ENCODE measurements around the gene RUFY2. TPM values are rescaled to one million over a fixed set of nuclear protein-coding genes. Genes with fewer than 3 reads are reported as not detected.

The RUFY2 gene
- total and polyA plus RNA-seq, 4 experiments from 2014 or later: 2.0 to 24.9 (median 15.9) TPM

DNA sequence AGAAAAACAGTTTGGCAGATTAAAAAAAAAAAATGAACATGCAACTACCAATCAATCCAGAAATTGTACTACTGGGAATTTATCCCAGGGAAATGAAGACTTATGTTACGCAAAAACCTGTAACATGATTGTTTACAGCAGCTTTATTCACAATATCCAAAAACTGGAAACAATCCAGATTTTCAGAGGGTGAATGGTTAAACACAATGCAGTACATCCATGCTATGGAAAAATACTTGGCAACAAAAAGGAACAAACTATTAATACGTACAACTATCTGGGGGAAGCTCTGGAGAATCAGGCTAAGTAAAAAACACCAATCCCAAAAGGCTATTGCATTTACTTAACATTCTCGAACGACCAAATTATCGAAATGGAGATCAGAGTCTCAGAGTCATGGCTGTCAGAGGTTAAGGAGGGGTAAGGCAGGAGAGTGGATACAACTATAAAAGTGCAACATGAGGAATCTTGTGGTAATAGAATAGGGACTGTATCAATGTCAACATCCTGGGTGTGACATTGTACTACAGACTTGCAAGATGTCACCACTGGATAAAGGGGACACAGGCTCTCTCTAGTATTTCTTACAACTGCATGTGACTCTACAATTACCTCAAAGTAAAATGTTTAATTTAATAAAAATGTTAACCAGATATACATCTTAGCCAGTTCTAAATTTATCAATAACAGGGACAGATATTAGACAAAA, 21.5 kb upstream of the RUFY2 start:
- Mint-ChIP-seq H3K27me3 (no peaks in the 10 kb centered on the region), H3K4me1 (peaks cover 1 to 4% (median 3%) of the 10 kb centered on the region in 4 donors), H3K9me3 (no peaks in the 10 kb centered on the region), H3K4me3 (no peak overlapping the region), H3K27ac (no peak overlapping the region), H3K36me3 (no peaks in the 10 kb centered on the region)
- no peak for DNase-seq
- ChIA-PET CTCF (ENCODE audit: partially characterized antibody) (interaction anchor here (1.0 to 1.3 kb wide), 2 partner anchors 24 to 25 kb away, joined by 3 read pairs; no protein-coding TSS in a partner anchor), POLR2A (ENCODE audit: partially characterized antibody) (no interaction called here)
- H3K36me3 ChIP-seq (ENCODE audit: insufficient read depth, low read length): no peaks in the 10 kb centered on the region
- H3K4me1 ChIP-seq (ENCODE audit: insufficient read depth, low read length): peaks cover 3% of the 10 kb centered on the region
- no peaks in the 10 kb centered on the region for H3K9me3 ChIP-seq (ENCODE audit: control insufficient read depth in 1 of 2, low read length in 2 of 2)
- H3K27ac ChIP-seq (ENCODE audit: low read depth, low read length): no peak overlapping the region
- no peak overlapping the region for H3K4me3 ChIP-seq (ENCODE audit: low read length in 2 of 2)
- H3K27me3 ChIP-seq (ENCODE audit: insufficient read depth, low read length): no peaks in the 10 kb centered on the region
- intact Hi-C loops (cut with micrococcal nuclease): no loop called here

GRCh38 chr10:68424454-68425014, 17.5 kb upstream of the RUFY2 start:
- DNase-seq: no peak
- Mint-ChIP-seq H3K9me3 (no peaks in the 10 kb centered on the region), H3K4me1 (peaks cover 5 to 10% (median 8%) of the 10 kb centered on the region in 4 donors), H3K36me3 (no peaks in the 10 kb centered on the region), H3K4me3 (no peak overlapping the region), H3K27ac (peak overlapping the region in 1 of 7 donors; percentile 48), H3K27me3 (no peaks in the 10 kb centered on the region)
- POLR2A ChIA-PET (ENCODE audit: partially characterized antibody): no interaction called here
- peaks cover 8% of the 10 kb centered on the region for H3K4me1 ChIP-seq (ENCODE audit: insufficient read depth, low read length)
- intact Hi-C loops (cut with micrococcal nuclease): no loop called here
- no peak overlapping the region for H3K4me3 ChIP-seq (ENCODE audit: low read length in 2 of 2)
- no peaks in the 10 kb centered on the region for H3K9me3 ChIP-seq (ENCODE audit: control insufficient read depth in 1 of 2, low read length in 2 of 2)
- no peaks in the 10 kb centered on the region for H3K36me3 ChIP-seq (ENCODE audit: insufficient read depth, low read length)
- H3K27ac ChIP-seq (ENCODE audit: low read depth, low read length): no peak overlapping the region
- CTCF ChIA-PET (ENCODE audit: partially characterized antibody): no interaction called here
- no peaks in the 10 kb centered on the region for H3K27me3 ChIP-seq (ENCODE audit: insufficient read depth, low read length)

- POLR2A ChIA-PET (ENCODE audit: partially characterized antibody): no interaction called here
Observed at GRCh38 chr10:68423522-68423921, 16.4 kb upstream of the RUFY2 start.

GRCh38 chr10:68419376-68419775, 12.3 kb upstream of the RUFY2 start:
- no peak overlapping the region for H3K27ac ChIP-seq (ENCODE audit: low read depth, low read length)
- no peaks in the 10 kb centered on the region for H3K27me3 ChIP-seq (ENCODE audit: insufficient read depth, low read length)
- POLR2A ChIA-PET (ENCODE audit: partially characterized antibody): no interaction called here

More at GRCh38 chr10:68423522-68423921, 16.4 kb upstream of the RUFY2 start:
- peak overlapping the region; percentile 21 for H3K27ac ChIP-seq (ENCODE audit: low read depth, low read length)
- DNase-seq: peak in 3 of 5 donors; percentile 3 to 11 (median 6)
- H3K9me3 ChIP-seq (ENCODE audit: control insufficient read depth in 1 of 2, low read length in 2 of 2): no peaks in the 10 kb centered on the region
- Mint-ChIP-seq H3K27me3 (no peaks in the 10 kb centered on the region), H3K4me3 (peak overlapping the region in 2 of 8 donors; percentile 22 to 61), H3K27ac (peak overlapping the region in 4 of 7 donors; percentile 5 to 86 (median 78)), H3K9me3 (no peaks in the 10 kb centered on the region), H3K4me1 (peaks cover 5 to 10% (median 8%) of the 10 kb centered on the region in 4 donors), H3K36me3 (no peaks in the 10 kb centered on the region)
- H3K4me3 ChIP-seq (ENCODE audit: low read length in 2 of 2): no peak overlapping the region
- intact Hi-C loops (cut with micrococcal nuclease): no loop called here
- CTCF ChIA-PET (ENCODE audit: partially characterized antibody): interaction anchor here (1.6 kb wide), 1 partner anchor 17 kb away, joined by 5 read pairs; the partner anchor contains the start of gene RUFY2
- H3K36me3 ChIP-seq (ENCODE audit: insufficient read depth, low read length): no peaks in the 10 kb centered on the region
- no peaks in the 10 kb centered on the region for H3K27me3 ChIP-seq (ENCODE audit: insufficient read depth, low read length)
- peaks cover 8% of the 10 kb centered on the region for H3K4me1 ChIP-seq (ENCODE audit: insufficient read depth, low read length)

DNA sequence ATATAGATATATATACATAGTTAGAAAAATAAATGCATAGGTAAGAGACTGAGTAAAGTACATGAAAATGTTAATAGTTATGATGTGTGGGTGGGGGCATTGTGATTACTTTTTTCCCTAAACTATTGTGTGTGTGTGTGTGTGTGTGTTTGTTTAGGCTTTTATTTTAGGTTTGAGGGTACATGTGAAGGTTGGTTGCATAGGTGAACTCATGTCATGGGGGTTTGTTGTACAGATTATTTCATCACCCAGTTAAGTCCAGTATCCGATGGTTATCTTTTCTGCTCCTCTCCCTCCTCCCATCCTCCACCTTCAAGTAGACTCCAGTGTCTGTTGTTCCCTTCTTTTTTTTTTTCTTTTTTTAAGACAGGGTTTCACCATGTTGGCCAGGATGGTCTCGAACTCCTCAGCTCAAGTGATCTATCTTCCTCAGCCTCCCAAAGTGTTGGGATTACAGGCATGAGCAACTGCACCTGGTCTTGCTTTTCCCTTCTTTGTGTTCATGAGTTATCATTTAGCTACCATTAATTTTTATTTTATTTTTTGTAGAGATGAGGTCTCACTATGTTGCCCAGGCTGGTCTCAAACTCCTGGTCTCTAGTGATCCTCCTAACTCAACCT, 1.9 kb upstream of the RUFY2 start:
- Histone ChIP-seq H3K4me1 (ENCODE audit: insufficient read depth, low read length) (peaks cover 20% of the 10 kb centered on the region), H3K27ac (ENCODE audit: low read depth, low read length) (no peak overlapping the region), H3K27me3 (ENCODE audit: insufficient read depth, low read length) (no peaks in the 10 kb centered on the region), H3K4me3 (ENCODE audit: low read length in 2 of 2) (no peak overlapping the region), H3K36me3 (ENCODE audit: insufficient read depth, low read length) (no peaks in the 10 kb centered on the region), H3K9me3 (ENCODE audit: control insufficient read depth in 1 of 2, low read length in 2 of 2) (no peaks in the 10 kb centered on the region)
- H3K9me3 Mint-ChIP-seq: peaks cover 0 to 2% (median 0%) of the 10 kb centered on the region in 8 donors
- no peaks in the 10 kb centered on the region for H3K27me3 Mint-ChIP-seq
- H3K27ac Mint-ChIP-seq: no peak overlapping the region
- ChIA-PET POLR2A (ENCODE audit: partially characterized antibody) (interaction anchor here (1.0 kb wide), 1 partner anchor 77 kb away, joined by 4 read pairs; the partner anchor contains the start of gene HNRNPH3), CTCF (ENCODE audit: partially characterized antibody) (interaction anchor here (0.7 to 1.2 kb wide), 2 partner anchors 79 to 499 kb away, joined by 3 read pairs; no protein-coding TSS in a partner anchor)
- peaks cover 16 to 18% (median 18%) of the 10 kb centered on the region in 4 donors for H3K4me1 Mint-ChIP-seq
- no peak for DNase-seq
- peak overlapping the region in 2 of 8 donors; percentile 17 to 28 for H3K4me3 Mint-ChIP-seq
- intact Hi-C loops (cut with micrococcal nuclease): loop anchor here (5.0 kb wide), 2 partner anchors 77 to 197 kb away; partner anchors contain the start of genes HNRNPH3 and PBLD
- peaks cover 0 to 7% of the 10 kb centered on the region in 2 donors for H3K36me3 Mint-ChIP-seq

More at GRCh38 chr10:68419376-68419775, 12.3 kb upstream of the RUFY2 start:
- H3K4me1 Mint-ChIP-seq: peaks cover 7 to 10% (median 8%) of the 10 kb centered on the region in 4 donors
- Histone ChIP-seq H3K36me3 (ENCODE audit: insufficient read depth, low read length) (no peaks in the 10 kb centered on the region), H3K9me3 (ENCODE audit: control insufficient read depth in 1 of 2, low read length in 2 of 2) (no peaks in the 10 kb centered on the region), H3K4me3 (ENCODE audit: low read length in 2 of 2) (no peak overlapping the region), H3K4me1 (ENCODE audit: insufficient read depth, low read length) (peaks cover 8% of the 10 kb centered on the region)
- no peak overlapping the region for H3K4me3 Mint-ChIP-seq
- CTCF ChIA-PET (ENCODE audit: partially characterized antibody): interaction anchor here (1.1 kb wide), 1 partner anchor 12 kb away, joined by 3 read pairs; the partner anchor contains the start of gene RUFY2
- H3K27me3 Mint-ChIP-seq: no peaks in the 10 kb centered on the region
- no peaks in the 10 kb centered on the region for H3K36me3 Mint-ChIP-seq
- DNase-seq: no peak
- no peak overlapping the region for H3K27ac Mint-ChIP-seq
- no peaks in the 10 kb centered on the region for H3K9me3 Mint-ChIP-seq
- intact Hi-C loops (cut with micrococcal nuclease): no loop called here

- no peaks in the 10 kb centered on the region for H3K9me3 ChIP-seq (ENCODE audit: control insufficient read depth in 1 of 2, low read length in 2 of 2)
- H3K27ac ChIP-seq (ENCODE audit: low read depth, low read length): peak overlapping the region; percentile 74
- H3K4me1 ChIP-seq (ENCODE audit: insufficient read depth, low read length): peaks cover 22% of the 10 kb centered on the region
- intact Hi-C loops (cut with micrococcal nuclease): loop anchor here (5.0 kb wide), 2 partner anchors 74 to 194 kb away; partner anchors contain the start of genes HNRNPH3 and PBLD
- H3K4me1 Mint-ChIP-seq: peaks cover 16 to 18% (median 18%) of the 10 kb centered on the region in 4 donors
- peaks cover 6 to 12% of the 10 kb centered on the region in 2 donors for H3K36me3 Mint-ChIP-seq
- DNase-seq: no peak
- peak overlapping the region; percentile 89 to 94 for H3K4me3 ChIP-seq (ENCODE audit: low read length in 2 of 2)
- no peaks in the 10 kb centered on the region for H3K36me3 ChIP-seq (ENCODE audit: insufficient read depth, low read length)
- H3K27me3 Mint-ChIP-seq: no peaks in the 10 kb centered on the region
- ChIA-PET CTCF (ENCODE audit: partially characterized antibody) (interaction anchor here (0.6 to 1.3 kb wide), 8 partner anchors 8 to 353 kb away, joined by 3 to 5 read pairs (median 4); no protein-coding TSS in a partner anchor), POLR2A (ENCODE audit: partially characterized antibody) (interaction anchor here (0.5 to 3.0 kb wide), 5 partner anchors 8 to 642 kb away, joined by 3 to 26 read pairs (median 3); partner anchors contain the start of genes DDX50, HNRNPH3 and PBLD)
- no peaks in the 10 kb centered on the region for H3K27me3 ChIP-seq (ENCODE audit: insufficient read depth, low read length)
- H3K27ac Mint-ChIP-seq: peak overlapping the region; percentile 65 to 91 (median 84)
- no peaks in the 10 kb centered on the region for H3K9me3 Mint-ChIP-seq
- H3K4me3 Mint-ChIP-seq: peak overlapping the region; percentile 89 to 95 (median 90)
Observed at GRCh38 chr10:68406111-68406814, 814 bp downstream of the RUFY2 start.
